SKM-1 treated with dmso at 0.1 percent for 144 hours (cell line): ENCODE data around the gene BSN.
A peak's percentile ranks its signal among the peaks of the same experiment; 100 is the strongest.
"Not testable (repeated sequence)": the region's sequence is repeated elsewhere in the genome, so short reads cannot be mapped to it uniquely, and the experiment has no call there.

Source experiments
- DNase-seq: peaks from one replicate; lab custom pipeline; 2025; ENCODE audit not compliant: unreplicated experiment; lab: John Stamatoyannopoulos, UW

Gene BSN

GRCh38 chr3:49533786-49534519 lies 20.3 kb upstream of the BSN start:
- DNase-seq: no peak

GRCh38 chr3:49534581-49535441 lies 19.5 kb upstream of the BSN start:
- DNase-seq: no peak

- no peak for DNase-seq
Measured at GRCh38 chr3:49535971-49536874, 18.1 kb upstream of the BSN start.

- DNase-seq: no peak
Measured at GRCh38 chr3:49536875-49537533, 17.3 kb upstream of the BSN start.

- peak; percentile 87 for DNase-seq
Measured at GRCh38 chr3:49539659-49540560, 14.4 kb upstream of the BSN start.

- DNase-seq: no peak
Measured at GRCh38 chr3:49552087-49552486, 2.2 kb upstream of the BSN start.

GRCh38 chr3:49553324-49553691 lies 969 bp upstream of the BSN start:
- DNase-seq: no peak

- no peak for DNase-seq
Measured at GRCh38 chr3:49554633-49555265, 472 bp downstream of the BSN start.

GRCh38 chr3:49556500-49557275 lies 2.4 kb downstream of the BSN start:
- DNase-seq: no peak

GRCh38 chr3:49563040-49563578 lies 8.8 kb downstream of the BSN start:
- no peak for DNase-seq

- DNase-seq: no peak
Measured at GRCh38 chr3:49563766-49564165, 9.5 kb downstream of the BSN start.

- peak; percentile 24 for DNase-seq
Measured at GRCh38 chr3:49566312-49566711, 12.0 kb downstream of the BSN start.

- DNase-seq: no peak
Measured at GRCh38 chr3:49567406-49567805, 13.1 kb downstream of the BSN start.

GRCh38 chr3:49568965-49569364 lies 14.7 kb downstream of the BSN start:
- DNase-seq: no peak

- DNase-seq: no peak
Measured at GRCh38 chr3:49570028-49570654, 15.9 kb downstream of the BSN start.

- no peak for DNase-seq
Measured at GRCh38 chr3:49582177-49582576, 27.9 kb downstream of the BSN start.

- not testable (repeated sequence) for DNase-seq
Measured at GRCh38 chr3:49585261-49585755, 31.0 kb downstream of the BSN start.

- DNase-seq: no peak
Measured at GRCh38 chr3:49591615-49592014, 37.3 kb downstream of the BSN start.
